ENCODE results near the gene TRAPPC2B. TPM values are rescaled to one million over a fixed set of nuclear protein-coding genes. Genes with fewer than 3 reads are reported as not detected.
"Not testable (repeated sequence)": the region's sequence is repeated elsewhere in the genome, so short reads cannot be mapped to it uniquely, and the experiment has no call there.

Gene TRAPPC2B
- total RNA-seq, 1 donor from 2014 or later, result 11.6 TPM

GRCh38 chr19:57374647-57375046 lies 11.3 kb downstream of the TRAPPC2B start:
- not testable (repeated sequence) for DNase-seq

- no peak for DNase-seq
These were observed 12.8 kb downstream of the TRAPPC2B start for GRCh38 chr19:57376151-57376550.

GRCh38 chr19:57377498-57378146 lies 14.3 kb downstream of the TRAPPC2B start:
- no peak for DNase-seq

GRCh38 chr19:57380923-57381322 lies 17.6 kb downstream of the TRAPPC2B start:
- no peak for DNase-seq

- no peak for DNase-seq
These were observed 19.6 kb downstream of the TRAPPC2B start for GRCh38 chr19:57382806-57383488.

- no peak for DNase-seq
These were observed 25.9 kb downstream of the TRAPPC2B start for GRCh38 chr19:57389194-57389729.

GRCh38 chr19:57389730-57390598 lies 26.6 kb downstream of the TRAPPC2B start, which contains the start of gene ZNF548:
ZNF548 (plus strand) TSS chr19:57389854; CDS start chr19:57390100, 246 bp downstream.
- DNase-seq, result peak; percentile 100

GRCh38 chr19:57395710-57396109 lies 32.4 kb downstream of the TRAPPC2B start:
- no peak for DNase-seq

- DNase-seq, result no peak
These were observed 35.5 kb downstream of the TRAPPC2B start for GRCh38 chr19:57398868-57399267.

- no peak for DNase-seq
These were observed 40.6 kb downstream of the TRAPPC2B start for GRCh38 chr19:57403737-57404563.

- peak; percentile 77 for DNase-seq
These were observed 43.3 kb downstream of the TRAPPC2B start for GRCh38 chr19:57406516-57407123.

GRCh38 chr19:57410877-57411671 lies 47.7 kb downstream of the TRAPPC2B start, which contains the start of gene ZNF17:
ZNF17 (plus strand) TSS chr19:57411161; CDS start chr19:57413616, 2,455 bp downstream.
- peak; percentile 97 for DNase-seq

Other genes starting within 250 kb of the TRAPPC2B start
- not detected in 2 replicates for gene USP29, start 243.6 kb upstream of the TRAPPC2B start, total RNA-seq
- gene ZIM3, start 218.3 kb upstream of the TRAPPC2B start, total RNA-seq, result not detected in 2 replicates
- not detected in 2 replicates for gene DUXA, start 196.1 kb upstream of the TRAPPC2B start, total RNA-seq
- gene ZNF264, start 172.1 kb upstream of the TRAPPC2B start, total RNA-seq, result 48.5 and 65.0 TPM in 2 replicates
- gene AURKC, start 132.5 kb upstream of the TRAPPC2B start, total RNA-seq, result 0.17 and 0.84 TPM in 2 replicates
- 26.9 and 39.7 TPM in 2 replicates for gene ZNF805, start 122.9 kb upstream of the TRAPPC2B start, total RNA-seq
- 63.3 and 88.0 TPM in 2 replicates for gene ZNF460, start 83.1 kb upstream of the TRAPPC2B start, total RNA-seq
- 10.0 and 15.1 TPM in 2 replicates for gene ZNF543, start 43.1 kb upstream of the TRAPPC2B start, total RNA-seq
- 10.5 and 11.1 TPM in 2 replicates for gene ZNF304, start 12.3 kb upstream of the TRAPPC2B start, total RNA-seq
- gene ZNF547, start within 50 bp of the TRAPPC2B start, total RNA-seq, result 1.9 and 3.6 TPM in 2 replicates
- gene ZNF548, start 26.3 kb downstream of the TRAPPC2B start, total RNA-seq, result 13.3 and 16.0 TPM in 2 replicates
- gene ZNF17, start 47.6 kb downstream of the TRAPPC2B start, total RNA-seq, result 10.9 and 11.4 TPM in 2 replicates
- 10.7 and 12.6 TPM in 2 replicates for gene ZNF749, start 71.8 kb downstream of the TRAPPC2B start, total RNA-seq
- gene VN1R1, start 93.6 kb downstream of the TRAPPC2B start, total RNA-seq, result 0.28 and 0.34 TPM in 2 replicates
- 19.3 and 22.3 TPM in 2 replicates for gene ZNF772, start 114.0 kb downstream of the TRAPPC2B start, total RNA-seq
- 7.8 and 12.6 TPM in 2 replicates for gene ZNF419, start 124.2 kb downstream of the TRAPPC2B start, total RNA-seq
- gene ZNF773, start 136.4 kb downstream of the TRAPPC2B start, total RNA-seq, result 15.3 and 17.5 TPM in 2 replicates
- gene ZNF549, start 163.8 kb downstream of the TRAPPC2B start, total RNA-seq, result 4.8 and 5.8 TPM in 2 replicates
- 6.4 and 8.0 TPM in 2 replicates for gene ZNF550, start 196.3 kb downstream of the TRAPPC2B start, total RNA-seq
- gene ZNF416, start 215.4 kb downstream of the TRAPPC2B start, total RNA-seq, result 4.1 and 4.4 TPM in 2 replicates
- 5.3 and 6.1 TPM in 2 replicates for gene ZIK1, start 220.6 kb downstream of the TRAPPC2B start, total RNA-seq
- gene ZNF530, start 236.3 kb downstream of the TRAPPC2B start, total RNA-seq, result 2.7 and 4.5 TPM in 2 replicates

Data from dermis blood vessel endothelial cell (primary cell).